GM12878 (cell line): ENCODE measurements around the gene CCDC149. TPM values are rescaled to one million over a fixed set of nuclear protein-coding genes. Genes with fewer than 3 reads are reported as not detected.
A peak's percentile ranks its signal among the peaks of the same experiment; 100 is the strongest.

Source experiments
- BACH1 ChIP-seq: fragments of 450-650 bp; IDR thresholded peaks from 2 replicates; pipeline ENCODE4 v1.6.1; 2017; ENCODE audit warnings: mild to moderate bottlenecking, borderline replicate concordance
- BCL11A ChIP-seq: IDR thresholded peaks from 2 replicates; pipeline ENCODE4 v1.6.1; 2011; ENCODE audit warnings: low read depth, low read length
- BCL3 ChIP-seq: IDR thresholded peaks from 2 replicates; pipeline ENCODE4 v1.6.1; 2011; ENCODE audit warnings: borderline replicate concordance, low read depth, mild to moderate bottlenecking, moderate library complexity, low read length; ENCODE audit not compliant: insufficient read depth, poor library complexity, severe bottlenecking
- CREM ChIP-seq: IDR thresholded peaks from 2 replicates; pipeline ENCODE4 v1.6.1; 2014; ENCODE audit warnings: antibody characterized with exemption, low read depth
- E4F1 ChIP-seq: fragments of 450-650 bp; IDR thresholded peaks from 2 replicates; pipeline ENCODE4 v1.6.1; 2018; ENCODE audit warnings: borderline replicate concordance, mild to moderate bottlenecking; ENCODE audit not compliant: partially characterized antibody
- ELK1 ChIP-seq: IDR thresholded peaks from 2 replicates; pipeline ENCODE4 v1.6.1; 2012; ENCODE audit warnings: low read depth, low read length, improper control_type of control experiment
- HDAC2 ChIP-seq: fragments of 200-600 bp; sonication (generic); IDR thresholded peaks from 2 replicates; pipeline ENCODE4 v1.6.1; 2017
- HDAC6 ChIP-seq: fragments of 200-600 bp; sonication (generic); IDR thresholded peaks from one replicate; pipeline ENCODE4 v1.8.0; 2017; ENCODE audit warnings: antibody characterized with exemption; ENCODE audit not compliant: unreplicated experiment
- IKZF2 ChIP-seq, 2 experiments: fragments of 450-650 bp; IDR thresholded peaks; 2 replicates each; pipeline ENCODE4 v1.6.1; 2017; ENCODE audit warnings: mild to moderate bottlenecking in 2 of 2, moderate library complexity in 2 of 2
- JUNB ChIP-seq: IDR thresholded peaks from 2 replicates; pipeline ENCODE4 v1.6.1; 2016; ENCODE audit warnings: antibody characterized with exemption, mild to moderate bottlenecking
- MAX ChIP-seq: IDR thresholded peaks from 2 replicates; pipeline ENCODE4 v1.6.1; 2012; ENCODE audit warnings: low read depth, low read length, improper control_type of control experiment
- MYB ChIP-seq: fragments of 150-350 bp; IDR thresholded peaks from 2 replicates; pipeline ENCODE4 v1.6.1; 2014; ENCODE audit warnings: mild to moderate bottlenecking, low read depth, low read length, borderline replicate concordance
- NFYB ChIP-seq: IDR thresholded peaks from 2 replicates; pipeline ENCODE4 v1.6.1; 2011; ENCODE audit warnings: low read depth, mild to moderate bottlenecking, low read length, improper control_type of control experiment, moderate library complexity; ENCODE audit not compliant: insufficient read depth
- PAX5 ChIP-seq: IDR thresholded peaks from 2 replicates; pipeline ENCODE4 v1.6.1; 2011; ENCODE audit warnings: low read depth, low read length, borderline replicate concordance
- RAD21 ChIP-seq: IDR thresholded peaks from 2 replicates; pipeline ENCODE4 v1.6.1; 2011; ENCODE audit warnings: mild to moderate bottlenecking, low read depth, low read length, moderate library complexity; ENCODE audit not compliant: insufficient read depth
- RAD51 ChIP-seq: fragments of 450-650 bp; IDR thresholded peaks from 2 replicates; pipeline ENCODE4 v1.6.1; 2016; ENCODE audit warnings: moderate library complexity, mild to moderate bottlenecking, inconsistent platforms
- RUNX3 ChIP-seq: IDR thresholded peaks from 2 replicates; pipeline ENCODE4 v1.6.1; 2012; ENCODE audit warnings: low read length, inconsistent platforms
- SREBF2 ChIP-seq: IDR thresholded peaks from 2 replicates; pipeline ENCODE4 v1.6.1; 2012; ENCODE audit warnings: mild to moderate bottlenecking, low read length
- SRF ChIP-seq, 2 experiments: IDR thresholded peaks; 2 replicates each; pipeline ENCODE4 v1.6.1; 2011; ENCODE audit warnings: low read depth in 2 of 2, low read length in 2 of 2, mild to moderate bottlenecking in 1 of 2, moderate library complexity in 1 of 2
- TCF12 ChIP-seq: IDR thresholded peaks from 2 replicates; pipeline ENCODE4 v1.6.1; 2011; ENCODE audit warnings: low read depth, mild to moderate bottlenecking, low read length
- YBX1 ChIP-seq: fragments of 450-650 bp; IDR thresholded peaks from 2 replicates; pipeline ENCODE4 v1.6.1; 2016; ENCODE audit warnings: antibody characterized with exemption
- ZNF384 ChIP-seq: IDR thresholded peaks from 2 replicates; pipeline ENCODE4 v1.6.1; 2012; ENCODE audit warnings: low read depth, mild to moderate bottlenecking, low read length, improper control_type of control experiment, borderline replicate concordance
- polyA plus RNA-seq, 11 experiments: library from polyadenylated mRNA; depleted of rRNA in 4 of 11; unstranded in 6 of 11; stranded (reverse) in 5 of 11; fragments of >200 nt; fragmentation: Nextera tagmentation in 4 of 11; fragmentation: Illumina TruSeq in 1 of 11; extraction: Ambion mirVana in 4 of 11; extraction: Trizol in 1 of 11; gene quantifications; 1 replicate in 1 of 11; 2 replicates in 10 of 11; pipeline versions ENCODE4 v1.2.1 to v1.2.3, GENCODE V29; 2011 to 2016; ENCODE audit warnings: inconsistent platforms in 2 of 11, missing spikeins in 2 of 11, low read depth in 1 of 11
- total RNA-seq, 4 experiments: library from RNA; depleted of rRNA in 3 of 4; stranded (reverse); fragments of >200 nt in 3 of 4; fragmentation: Illumina TruSeq in 1 of 4; extraction: Trizol in 1 of 4; gene quantifications; 2 replicates each; pipeline versions ENCODE4 v1.2.1 to v1.2.3, GENCODE V29; 2013 to 2021
- TF ChIP-seq, protein P1 (sequence below): IDR thresholded peaks from 2 replicates; pipeline ENCODE4 v1.6.1; 2011; ENCODE audit warnings: mild to moderate bottlenecking, low read depth, low read length, moderate library complexity; ENCODE audit not compliant: insufficient replicate concordance
- TF ChIP-seq, protein P2 (sequence below): fragments of 450-650 bp; IDR thresholded peaks from 2 replicates; pipeline ENCODE4 v1.6.1; 2017; ENCODE audit warnings: mild to moderate bottlenecking

CCDC149 gene
- total and polyA plus RNA-seq, 10 of the 15 experiments (the other 5 are each of a cell fraction or from before 2014, with no cell fraction given) = 0.03 to 0.04 (median 0.04) TPM; not detected in 7

DNA sequence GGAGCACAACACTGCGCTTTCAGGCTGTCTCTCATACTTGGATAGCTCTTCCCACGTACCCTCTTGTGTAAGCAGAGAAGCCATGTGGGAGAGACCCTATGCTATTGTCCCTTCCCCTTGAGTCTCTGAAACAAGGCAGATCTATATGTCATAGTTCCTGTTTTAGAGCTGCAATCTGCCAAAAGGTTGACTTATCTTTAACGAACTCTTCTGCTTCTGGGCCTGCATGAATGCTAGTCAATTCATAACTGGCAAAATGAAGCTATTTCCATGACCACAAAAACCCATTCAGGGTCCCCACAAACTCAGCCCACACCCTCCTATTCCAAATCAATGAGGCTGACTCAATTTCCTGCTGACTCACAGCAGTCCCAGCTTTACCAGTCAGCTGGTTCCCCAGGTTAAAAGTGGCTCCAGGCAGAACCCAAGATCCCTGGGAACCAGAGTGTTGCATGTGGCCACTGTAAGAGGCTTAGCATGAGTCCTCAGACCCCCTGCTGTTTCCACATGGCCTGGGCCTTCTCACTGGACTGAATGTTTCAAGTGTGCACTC, 142.7 kb downstream of the CCDC149 start (continued):
- TF ChIP-seq, protein P1, sequence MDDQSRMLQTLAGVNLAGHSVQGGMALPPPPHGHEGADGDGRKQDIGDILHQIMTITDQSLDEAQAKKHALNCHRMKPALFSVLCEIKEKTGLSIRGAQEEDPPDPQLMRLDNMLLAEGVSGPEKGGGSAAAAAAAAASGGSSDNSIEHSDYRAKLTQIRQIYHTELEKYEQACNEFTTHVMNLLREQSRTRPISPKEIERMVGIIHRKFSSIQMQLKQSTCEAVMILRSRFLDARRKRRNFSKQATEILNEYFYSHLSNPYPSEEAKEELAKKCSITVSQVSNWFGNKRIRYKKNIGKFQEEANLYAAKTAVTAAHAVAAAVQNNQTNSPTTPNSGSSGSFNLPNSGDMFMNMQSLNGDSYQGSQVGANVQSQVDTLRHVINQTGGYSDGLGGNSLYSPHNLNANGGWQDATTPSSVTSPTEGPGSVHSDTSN = no peak
- TF ChIP-seq RUNX3 (peak; percentile 96), ZNF384 (no peak), E4F1 (no peak), SRF (IDR thresholded peaks at IDR 0.05; ENCODE audit: low read depth in 2 of 2, low read length in 2 of 2) (no peak), JUNB (peak; percentile 75), SREBF2 (no peak), RAD21 (no peak), IKZF2 (IDR thresholded peaks at IDR 0.05) (peak; percentile 29 to 36; a peak in 2 of 4 replicates), YBX1 (no peak), HDAC6 (no peak), RAD51 (no peak), TCF12 (no peak), MAX (no peak), ELK1 (no peak), NFYB (no peak), PAX5 (0 out of 2 replicates have a peak, but pooled peaks have one; percentile 24), BCL3 (no peak), CREM (no peak), MYB (no peak), HDAC2 (no peak), BACH1 (no peak), BCL11A (peak; percentile 38; the same call in 1 of the 2 replicates)
- TF ChIP-seq, protein P2, sequence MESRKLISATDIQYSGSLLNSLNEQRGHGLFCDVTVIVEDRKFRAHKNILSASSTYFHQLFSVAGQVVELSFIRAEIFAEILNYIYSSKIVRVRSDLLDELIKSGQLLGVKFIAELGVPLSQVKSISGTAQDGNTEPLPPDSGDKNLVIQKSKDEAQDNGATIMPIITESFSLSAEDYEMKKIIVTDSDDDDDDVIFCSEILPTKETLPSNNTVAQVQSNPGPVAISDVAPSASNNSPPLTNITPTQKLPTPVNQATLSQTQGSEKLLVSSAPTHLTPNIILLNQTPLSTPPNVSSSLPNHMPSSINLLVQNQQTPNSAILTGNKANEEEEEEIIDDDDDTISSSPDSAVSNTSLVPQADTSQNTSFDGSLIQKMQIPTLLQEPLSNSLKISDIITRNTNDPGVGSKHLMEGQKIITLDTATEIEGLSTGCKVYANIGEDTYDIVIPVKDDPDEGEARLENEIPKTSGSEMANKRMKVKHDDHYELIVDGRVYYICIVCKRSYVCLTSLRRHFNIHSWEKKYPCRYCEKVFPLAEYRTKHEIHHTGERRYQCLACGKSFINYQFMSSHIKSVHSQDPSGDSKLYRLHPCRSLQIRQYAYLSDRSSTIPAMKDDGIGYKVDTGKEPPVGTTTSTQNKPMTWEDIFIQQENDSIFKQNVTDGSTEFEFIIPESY = no peak
